Globus pallidus (tissue), 1 donor: ENCODE results near the gene RAB41.
"Not testable (repeated sequence)": the region's sequence is repeated elsewhere in the genome, so short reads cannot be mapped to it uniquely, and the experiment has no call there.

Source experiments
- DNase-seq: peaks from one replicate; pipeline ENCODE4 v3.0.0-alpha.2; 2015; ENCODE audit warnings: low spot score

The RAB41 gene

GRCh38 chrX:70281951-70282350 lies at the start of gene RAB41:
TSS of gene RAB41 (plus strand) at chrX:70282172. CDS start at chrX:70282218, 46 bp downstream.
- DNase-seq: no peak

GRCh38 chrX:70234355-70234754 lies 47.6 kb upstream of the RAB41 start, which contains the start of gene AWAT1:
TSS of gene AWAT1 (plus strand) at chrX:70234655. CDS start at chrX:70234696, 41 bp downstream.
- DNase-seq: no peak

DNA sequence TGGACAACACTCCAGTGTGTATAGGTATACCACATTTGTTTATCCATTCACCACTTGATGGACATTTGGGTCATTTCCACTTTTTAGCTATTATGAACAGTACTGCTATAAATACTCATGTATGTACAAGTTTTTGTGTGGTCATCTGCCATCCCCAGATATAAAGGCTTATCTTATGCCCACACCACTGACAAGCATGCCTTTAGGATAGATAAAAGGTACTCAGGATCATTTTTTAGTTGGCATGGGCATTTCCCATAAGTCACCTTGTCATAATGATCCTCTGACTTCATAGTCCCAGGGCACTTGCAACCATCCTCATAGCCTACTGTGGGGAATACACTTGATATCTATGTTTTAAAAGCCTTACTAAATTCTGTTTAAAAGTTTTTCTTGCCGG lies 41.2 kb upstream of the RAB41 start:
- DNase-seq: no peak

DNA sequence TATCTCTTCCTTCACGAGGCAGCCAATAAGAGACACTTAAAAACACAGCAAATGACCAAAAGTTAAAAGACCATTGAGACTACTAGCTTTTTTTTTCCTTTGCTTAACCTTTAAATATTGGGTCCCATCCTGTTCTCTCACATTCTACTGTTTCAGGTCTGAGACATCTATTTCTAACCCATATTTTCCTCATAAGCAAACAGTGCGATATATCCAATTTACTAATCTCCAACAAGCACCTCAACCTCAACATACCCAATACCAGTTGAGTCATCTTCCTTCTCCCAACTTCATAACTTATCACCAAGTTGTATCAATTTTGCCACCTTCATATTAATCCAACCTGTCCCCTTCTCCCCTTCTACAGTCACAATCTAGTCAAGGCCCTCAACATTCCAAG lies 40.5 kb upstream of the RAB41 start:
- no peak for DNase-seq

DNA sequence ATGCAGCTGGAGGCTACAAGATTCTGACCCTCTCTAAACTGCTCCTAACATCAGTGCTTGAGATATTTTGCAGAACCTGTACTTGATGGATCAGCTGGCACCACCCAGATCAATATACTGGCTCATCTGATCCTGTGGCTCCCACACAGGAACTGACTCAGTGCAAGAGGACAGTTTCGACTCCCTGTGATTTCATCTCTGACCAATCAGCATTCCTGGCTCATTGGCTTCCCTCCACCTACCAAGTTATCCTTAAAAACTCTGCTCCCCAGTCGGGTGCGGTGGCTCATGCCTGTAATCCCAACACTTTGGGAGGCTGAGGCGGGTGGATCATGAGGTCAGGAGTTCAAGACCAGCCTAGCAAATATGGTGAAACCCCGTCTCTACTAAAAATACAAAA lies 38.4 kb upstream of the RAB41 start:
- not testable (repeated sequence) for DNase-seq

DNA sequence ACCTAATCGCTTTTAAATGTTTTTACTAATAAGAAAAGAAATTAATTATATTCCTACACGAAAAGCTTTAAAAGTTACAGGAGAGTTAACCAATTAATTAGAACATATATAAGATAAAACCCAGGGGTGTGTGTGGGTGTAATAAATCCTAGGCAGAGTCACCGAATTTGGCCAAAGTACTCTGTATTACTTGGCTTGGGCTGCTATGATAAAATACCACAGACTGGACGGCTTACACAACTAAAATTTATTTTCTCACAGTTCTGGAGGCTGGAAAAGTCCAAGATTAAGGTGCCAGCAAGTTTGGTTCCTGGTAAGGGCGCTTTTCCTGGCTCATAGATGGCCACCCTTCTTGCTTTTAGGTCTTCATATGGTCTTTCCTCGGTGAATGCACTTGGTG lies 37.1 kb upstream of the RAB41 start:
- no peak for DNase-seq

- DNase-seq: no peak
These were observed 34.7 kb upstream of the RAB41 start for GRCh38 chrX:70247252-70247651.

DNA sequence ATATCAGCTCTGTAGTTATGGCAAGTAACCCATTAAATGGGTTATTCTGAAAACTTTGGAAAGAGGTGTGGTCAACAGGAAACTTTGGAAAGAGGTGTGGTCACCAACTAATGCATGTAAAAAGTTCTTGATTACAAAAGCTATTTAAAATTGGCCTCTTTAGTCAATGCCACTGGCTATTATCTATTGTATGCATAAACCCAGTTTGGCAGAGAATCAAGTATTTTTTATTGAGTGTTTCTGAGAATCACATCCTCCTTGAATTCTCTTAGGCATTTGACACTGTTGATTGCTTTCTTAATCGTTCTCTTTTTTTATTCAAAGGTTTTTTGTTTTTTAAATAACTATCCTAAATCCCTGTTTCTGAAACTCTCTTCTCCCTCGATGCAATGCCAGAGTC lies 29.5 kb upstream of the RAB41 start:
- no peak for DNase-seq

DNA sequence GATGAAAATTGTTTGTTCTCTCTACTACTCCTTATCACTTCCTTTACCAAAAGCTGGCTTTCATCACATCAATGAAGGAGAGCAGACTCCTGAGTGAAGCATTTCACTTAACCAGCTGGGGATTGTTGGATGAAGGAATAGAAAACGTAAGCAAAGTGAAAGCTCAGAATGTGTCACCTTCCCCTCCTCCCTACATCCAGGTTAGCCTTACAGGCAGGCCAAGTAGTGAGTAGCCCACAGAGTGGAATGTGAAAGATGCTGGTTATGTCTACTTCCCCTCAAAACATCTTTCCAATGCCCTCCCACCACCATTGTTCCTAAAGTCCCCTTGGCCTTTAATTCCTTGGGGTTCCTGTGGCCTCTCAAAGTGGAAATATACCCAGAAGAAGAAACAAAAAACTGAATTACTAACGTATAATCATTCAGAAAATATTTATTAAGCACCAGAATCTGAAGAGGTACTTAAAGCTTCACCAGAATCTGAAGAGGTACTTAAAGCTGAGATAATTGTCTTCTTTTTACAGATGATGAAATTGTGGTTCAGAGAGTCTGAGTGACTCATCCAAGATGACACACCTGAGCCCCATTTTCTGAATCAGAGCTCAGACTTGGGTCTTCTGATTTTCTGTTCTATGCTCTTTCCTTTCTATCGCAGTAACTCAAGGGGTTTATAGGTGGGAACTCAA lies 28.5 kb upstream of the RAB41 start:
- no peak for DNase-seq

DNA sequence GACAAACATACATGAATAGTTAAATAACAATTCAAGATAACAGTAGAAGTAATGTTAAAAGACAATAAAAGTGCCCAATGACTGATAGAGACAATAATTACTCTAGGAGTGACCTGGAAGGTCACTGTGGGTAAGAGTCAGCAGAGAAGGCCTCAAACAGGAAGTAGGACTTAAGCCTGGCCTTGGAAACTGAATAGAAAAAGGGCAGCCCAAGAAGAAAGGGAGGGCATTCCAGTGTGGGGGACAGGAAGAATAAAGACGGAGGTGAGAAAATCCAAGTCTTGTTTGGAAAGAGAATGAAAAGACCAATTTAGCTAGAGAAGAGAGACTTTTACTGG lies 27.9 kb upstream of the RAB41 start:
- DNase-seq: no peak

DNA sequence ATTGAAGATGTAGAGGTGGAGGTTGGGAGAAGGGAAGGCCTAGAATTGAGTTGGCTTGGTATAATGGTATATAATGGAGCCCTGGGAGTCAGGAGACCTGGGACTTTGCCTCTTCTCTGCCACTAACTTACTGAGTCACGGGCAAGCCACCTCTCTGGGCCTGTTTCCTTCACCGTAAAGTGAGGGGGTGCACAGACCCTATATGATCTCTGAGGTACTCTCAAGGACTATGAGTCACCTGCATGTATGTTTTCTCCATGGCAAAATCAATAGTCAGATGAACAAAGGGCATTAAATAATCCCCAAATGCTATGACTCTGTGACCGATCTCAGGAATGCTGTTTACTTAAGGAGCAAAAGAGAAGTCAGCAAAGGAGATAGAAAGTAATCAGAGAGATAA lies 27.1 kb upstream of the RAB41 start:
- DNase-seq: no peak

DNA sequence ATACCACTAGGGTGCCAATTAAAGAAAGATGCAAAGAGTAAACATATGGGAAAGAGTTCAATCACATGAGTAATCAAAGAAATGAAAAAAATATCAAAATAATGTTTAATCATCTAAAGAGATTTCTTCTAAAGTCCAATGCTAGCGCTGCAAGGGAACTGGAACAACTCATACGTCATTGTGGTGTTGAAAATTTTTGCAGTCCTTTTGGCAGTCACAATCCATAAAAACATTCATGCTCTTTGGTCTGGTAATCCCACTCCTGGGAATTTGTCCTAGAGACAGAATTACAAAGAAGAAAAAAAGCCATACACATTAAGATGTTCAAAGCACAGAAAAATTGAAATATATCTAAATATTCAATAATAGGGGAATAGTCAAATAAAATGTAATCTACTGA lies 26.5 kb upstream of the RAB41 start:
- DNase-seq: no peak

DNA sequence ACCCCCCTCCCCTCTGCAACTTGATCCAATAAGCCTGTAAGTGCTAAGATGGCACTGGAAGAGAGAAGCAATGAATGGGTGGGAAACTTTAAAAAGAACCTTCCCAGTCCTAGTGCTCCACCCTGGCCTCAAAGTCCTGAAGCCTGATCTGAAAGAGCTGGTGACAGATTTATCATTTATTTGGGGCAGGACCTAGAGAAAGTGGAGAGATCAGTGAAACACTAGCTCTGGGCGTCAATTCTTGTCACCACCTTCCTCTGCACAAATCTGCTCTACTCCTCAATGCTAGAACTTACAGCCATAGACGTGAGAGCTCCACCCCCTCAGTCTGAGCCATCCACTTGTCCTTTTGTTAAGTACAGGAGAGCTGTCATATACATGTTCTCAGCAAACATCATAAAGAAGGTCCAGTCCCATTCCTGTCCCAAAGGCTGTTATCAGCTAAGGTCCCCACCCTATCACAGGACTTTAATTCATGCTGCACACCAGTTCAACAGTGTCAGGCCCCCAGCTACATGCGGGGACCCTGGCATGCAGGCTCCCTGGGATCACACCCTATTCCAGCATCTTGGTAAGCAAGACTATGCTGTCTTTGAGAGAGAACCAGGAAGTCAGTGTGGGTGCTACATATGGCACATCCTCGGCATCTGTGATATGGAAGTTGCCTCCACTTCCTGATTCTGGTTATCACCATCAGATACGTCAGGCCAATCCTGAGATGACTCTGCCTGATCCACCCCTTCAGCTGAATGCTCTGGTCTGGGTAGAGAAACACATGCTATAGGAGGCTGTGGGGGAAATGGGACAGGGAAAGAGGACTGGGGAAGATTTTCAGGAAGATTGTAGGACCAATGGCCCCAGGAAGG lies 24.3 kb upstream of the RAB41 start:
- no peak for DNase-seq

DNA sequence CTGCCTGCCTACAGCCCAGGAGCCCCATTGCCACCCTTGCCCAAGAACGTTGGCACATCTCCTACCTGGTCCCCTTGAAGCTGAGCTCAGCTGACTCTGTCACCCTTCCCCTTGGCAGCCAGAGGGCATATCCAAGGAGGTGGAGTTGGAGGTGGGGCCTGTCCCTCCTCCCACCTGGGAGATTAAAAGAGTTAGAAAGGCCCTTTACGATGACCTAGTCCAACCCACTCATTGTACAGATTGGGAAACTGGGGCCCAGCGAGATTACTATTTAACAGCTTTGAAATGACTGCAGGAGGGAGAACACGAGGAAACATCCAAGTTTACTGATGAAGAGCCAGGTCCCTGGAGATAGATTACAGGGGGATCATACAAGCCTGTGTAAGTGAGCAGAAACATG lies 21.9 kb upstream of the RAB41 start, which contains the start of gene P2RY4:
TSS of gene P2RY4 (minus strand) at position 101 of the 400 bp plus-strand sequence. CDS start 580 bp downstream, outside the sequence.
- no peak for DNase-seq

- DNase-seq: peak; percentile 6
These were observed 18.9 kb upstream of the RAB41 start for GRCh38 chrX:70262952-70263567.

DNA sequence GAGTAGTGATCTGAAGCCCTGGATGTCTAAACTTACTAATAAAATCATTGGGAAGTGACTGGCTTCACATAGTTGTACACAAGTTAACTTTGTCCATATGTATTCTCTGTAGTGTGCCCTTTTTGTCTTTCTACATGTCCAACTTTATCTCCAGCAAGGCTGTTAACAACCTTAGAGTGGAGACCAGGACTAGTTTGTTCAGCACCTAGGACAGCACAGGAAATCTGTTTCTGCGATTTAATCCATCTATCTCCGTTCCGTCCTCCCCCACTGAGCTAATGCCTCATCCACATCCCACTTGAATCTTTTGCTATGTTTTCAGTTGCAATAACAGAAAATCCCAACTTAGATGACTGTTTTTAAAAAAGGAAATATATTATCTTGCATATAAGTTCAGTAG lies 17.2 kb upstream of the RAB41 start:
- DNase-seq: no peak

DNA sequence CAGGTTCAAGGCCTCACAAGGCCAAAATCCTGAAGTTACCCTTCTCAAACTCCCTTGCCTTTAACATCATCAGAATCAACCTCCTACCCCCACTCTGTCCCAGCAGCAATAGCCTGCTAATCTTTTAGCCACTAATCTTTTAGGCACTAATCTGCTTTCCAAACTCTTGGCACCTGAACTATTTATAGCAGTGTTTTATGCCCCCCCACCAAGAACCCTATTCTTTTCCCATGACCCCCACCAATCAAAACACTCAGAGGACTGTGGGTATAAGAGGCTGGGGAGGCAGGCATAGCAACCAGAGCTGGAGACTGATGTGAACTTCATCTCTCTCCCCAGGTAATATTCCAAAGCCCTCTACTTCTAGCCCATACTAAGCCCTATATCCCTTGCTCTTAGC lies 13.9 kb upstream of the RAB41 start, which contains the start of gene ARR3:
TSS of gene ARR3 (plus strand) at position 301 of the 400 bp plus-strand sequence. CDS start 1,052 bp downstream, outside the sequence.
- DNase-seq: no peak

DNA sequence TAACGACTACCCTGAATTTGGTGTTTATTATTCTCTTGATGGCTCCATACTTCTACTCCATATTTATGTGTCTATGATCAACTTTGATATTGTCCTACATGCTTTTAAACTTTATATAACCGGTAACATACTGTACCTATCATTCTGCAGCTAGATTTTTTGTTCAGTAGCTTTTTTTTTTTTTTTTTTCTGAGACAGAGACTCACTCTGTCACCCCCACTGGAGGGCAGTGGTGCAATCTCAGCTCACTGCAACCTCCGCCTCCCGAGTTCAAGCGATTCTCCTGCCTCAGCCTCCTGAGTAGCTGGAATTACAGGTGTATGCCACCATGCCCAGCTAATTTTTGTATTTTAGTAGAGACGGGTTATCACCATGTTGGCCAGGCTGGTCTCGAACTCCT lies 7.9 kb upstream of the RAB41 start:
- not testable (repeated sequence) for DNase-seq

DNA sequence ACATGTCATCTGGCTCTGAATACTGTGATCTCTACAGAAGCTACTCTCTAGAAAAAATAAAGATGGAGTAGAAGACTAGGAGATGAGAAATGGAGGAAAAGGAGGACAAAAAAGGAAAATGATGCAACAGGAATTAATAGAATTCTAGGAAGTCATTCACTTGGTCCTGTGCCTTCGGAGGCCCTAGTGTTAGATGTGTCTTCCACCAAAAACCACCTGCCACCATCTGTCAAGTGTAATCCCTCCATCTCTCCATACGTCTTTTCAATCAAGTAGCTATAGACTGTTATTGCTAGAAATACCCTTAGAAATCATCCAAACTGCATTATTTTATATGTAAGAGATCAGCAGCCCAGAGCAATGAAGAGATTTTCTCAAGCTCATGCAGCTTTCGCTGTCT lies 2.9 kb upstream of the RAB41 start:
- no peak for DNase-seq

- no peak for DNase-seq
These were observed 1.4 kb upstream of the RAB41 start for GRCh38 chrX:70280573-70280972.

DNA sequence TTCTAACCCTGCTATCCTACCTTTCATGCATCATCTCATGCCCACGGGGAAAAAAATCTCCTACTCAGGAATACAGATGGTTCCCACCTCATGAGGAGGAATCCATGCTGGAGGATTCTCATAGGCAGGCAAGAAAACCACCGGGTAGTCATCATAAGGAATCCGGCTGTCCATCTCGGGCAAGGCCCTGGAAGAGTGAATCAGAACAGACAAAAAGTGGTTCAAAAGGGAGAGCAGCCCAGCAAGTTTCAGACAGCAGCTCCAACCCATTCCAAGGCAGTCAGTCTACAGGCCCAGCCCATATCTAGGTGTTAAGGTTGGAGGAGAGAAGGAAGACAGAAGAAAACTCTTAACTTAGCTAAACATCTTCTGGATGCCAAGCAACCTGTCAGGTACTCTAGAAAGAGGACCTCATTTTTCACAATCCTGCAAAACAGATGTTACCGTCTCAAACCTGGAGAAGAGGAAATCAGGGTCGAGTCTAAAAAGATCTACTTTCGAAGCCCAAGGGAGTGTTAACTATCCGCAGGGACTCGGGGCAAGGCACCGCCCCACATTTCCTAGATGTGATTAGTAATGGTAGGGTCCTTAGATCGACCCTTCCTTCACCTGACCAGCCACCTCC lies 7.3 kb downstream of the RAB41 start:
- no peak for DNase-seq
